HT-29 (cell line): ENCODE measurements around the gene SMIM29. TPM values are rescaled to one million over a fixed set of nuclear protein-coding genes. Genes with fewer than 3 reads are reported as not detected.
A peak's percentile ranks its signal among the peaks of the same experiment; 100 is the strongest.
"Not testable (repeated sequence)": the region's sequence is repeated elsewhere in the genome, so short reads cannot be mapped to it uniquely, and the experiment has no call there.

Experiments used
- DNase-seq: peaks from one replicate; pipeline ENCODE4 v3.0.0-alpha.2; 2015; ENCODE audit warnings: low spot score
- total RNA-seq: library from RNA; depleted of rRNA; stranded (reverse); fragments of >200 nt; shearing (Covaris generic); gene quantifications from 2 replicates; pipeline ENCODE4 v1.2.3, GENCODE V29; 2014; rRNA removed

SMIM29 gene
- 25.2 and 26.8 TPM in 2 replicates for total RNA-seq

DNA sequence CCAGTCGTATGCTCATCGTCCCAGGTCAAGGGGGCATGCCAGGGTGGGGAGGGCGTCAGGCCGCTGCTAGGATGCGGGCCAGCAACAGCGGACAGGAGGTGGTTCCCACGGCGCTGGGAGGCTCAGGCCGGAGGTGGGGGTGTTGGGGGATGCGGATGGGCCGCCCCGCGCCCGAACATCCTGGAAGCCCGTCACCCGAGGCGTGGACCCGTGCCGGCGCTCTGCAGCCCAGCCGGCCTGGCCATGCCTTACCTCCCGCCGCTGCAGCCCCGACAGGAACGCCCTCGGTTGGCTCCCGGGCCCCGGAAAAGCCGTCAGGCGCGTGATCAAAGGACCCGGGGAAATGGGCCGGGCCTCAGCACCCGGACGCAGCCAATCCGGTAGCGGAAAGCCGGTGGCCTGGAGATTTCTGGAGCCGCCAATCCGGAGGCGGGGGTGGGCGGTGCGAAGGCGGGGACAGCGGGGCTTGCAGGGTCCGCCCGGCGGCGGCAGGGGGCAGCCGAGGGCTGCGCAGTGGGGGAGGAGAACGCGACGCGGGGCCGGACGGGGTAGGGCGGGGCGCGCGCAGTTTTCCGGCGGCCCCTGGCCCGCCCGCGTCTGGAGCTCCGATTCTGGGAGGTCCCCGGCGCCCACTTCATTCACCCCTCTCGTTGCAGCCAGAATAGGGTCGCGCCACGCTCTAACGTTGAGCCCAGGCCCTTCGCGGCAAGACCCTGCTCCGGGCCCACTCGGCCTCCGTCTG lies at the start of gene SMIM29:
TSS of gene SMIM29 (minus strand) at position 280 of the 742 bp plus-strand sequence. CDS start 1,215 bp downstream, outside the sequence.
- peak; percentile 95 for DNase-seq

DNA sequence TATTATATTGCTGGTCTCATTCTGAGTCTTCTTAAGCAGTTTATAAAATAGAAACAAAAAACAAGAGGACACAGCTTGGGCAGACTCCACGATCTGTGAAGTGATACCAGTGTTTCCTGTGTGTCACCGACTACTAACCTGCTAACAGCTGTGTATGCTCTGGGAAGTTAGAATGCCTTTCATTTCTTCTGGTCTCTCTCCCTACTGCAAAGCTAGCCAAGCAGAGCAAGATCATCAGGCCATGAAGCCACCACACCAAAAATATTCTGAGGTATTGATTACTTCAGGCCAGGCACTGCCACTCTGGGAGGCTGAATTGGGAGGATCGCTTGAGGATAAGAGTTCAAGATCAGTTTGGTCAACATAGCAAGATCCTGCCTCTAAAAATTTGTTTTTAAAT lies 46.9 kb upstream of the SMIM29 start:
- no peak for DNase-seq

DNA sequence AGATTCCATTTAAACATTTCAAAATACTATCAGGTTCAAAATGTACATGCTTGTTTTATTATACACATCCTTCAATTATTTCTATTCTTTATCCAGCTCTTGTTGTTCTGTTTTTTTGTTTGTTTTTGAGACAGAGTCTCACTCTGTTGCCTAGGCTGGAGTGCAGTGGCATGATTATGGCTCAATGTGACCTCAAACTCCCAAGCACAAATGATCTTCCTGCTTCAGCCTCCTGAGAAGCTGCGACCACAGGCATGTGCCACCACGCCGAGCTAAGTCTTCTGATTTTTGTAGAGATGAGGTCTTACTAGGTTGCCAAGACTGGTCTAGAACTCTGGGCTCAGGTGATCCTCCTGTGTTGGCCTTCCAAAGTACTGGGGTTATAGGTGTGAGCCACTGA lies 44.1 kb upstream of the SMIM29 start:
- no peak for DNase-seq

DNA sequence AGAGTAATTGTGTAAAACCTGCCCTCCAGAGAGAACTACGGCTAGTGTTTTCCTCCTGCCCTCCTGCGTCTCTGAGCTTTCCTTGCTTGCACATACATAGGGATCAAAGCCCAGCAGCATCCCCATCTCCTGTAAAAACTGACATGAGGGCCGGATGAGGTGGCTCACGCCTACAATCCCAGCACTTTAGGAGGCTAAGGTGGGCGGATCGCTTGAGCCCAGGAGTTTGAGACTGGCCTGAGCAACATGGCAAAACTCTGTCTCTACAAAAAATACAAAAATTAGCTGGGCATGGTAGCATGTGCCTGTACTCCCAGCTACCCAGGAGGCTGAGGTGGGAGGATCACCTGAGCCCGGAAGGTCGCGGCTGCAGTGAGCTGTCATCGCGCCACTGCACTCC lies 40.3 kb upstream of the SMIM29 start:
- no peak for DNase-seq

DNA sequence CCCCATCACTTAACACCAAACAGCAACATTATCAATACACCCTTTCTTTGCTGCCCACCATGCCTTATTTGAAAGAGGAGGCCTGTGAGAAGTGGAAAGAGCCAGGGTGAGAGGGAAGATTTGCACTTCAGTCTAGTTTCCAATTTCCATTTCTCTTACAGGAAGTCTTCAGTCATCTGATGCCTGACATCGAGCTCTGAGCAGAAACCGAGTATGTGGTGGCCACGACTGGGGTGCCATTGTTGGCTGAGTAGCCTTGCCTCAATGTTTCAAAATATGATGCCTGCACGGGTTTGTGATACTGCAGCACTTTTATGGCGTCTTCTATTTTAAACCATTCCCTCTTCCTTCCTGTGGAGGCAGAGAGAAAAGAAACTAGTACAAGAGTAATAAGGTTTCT lies 39.8 kb upstream of the SMIM29 start:
- no peak for DNase-seq

DNA sequence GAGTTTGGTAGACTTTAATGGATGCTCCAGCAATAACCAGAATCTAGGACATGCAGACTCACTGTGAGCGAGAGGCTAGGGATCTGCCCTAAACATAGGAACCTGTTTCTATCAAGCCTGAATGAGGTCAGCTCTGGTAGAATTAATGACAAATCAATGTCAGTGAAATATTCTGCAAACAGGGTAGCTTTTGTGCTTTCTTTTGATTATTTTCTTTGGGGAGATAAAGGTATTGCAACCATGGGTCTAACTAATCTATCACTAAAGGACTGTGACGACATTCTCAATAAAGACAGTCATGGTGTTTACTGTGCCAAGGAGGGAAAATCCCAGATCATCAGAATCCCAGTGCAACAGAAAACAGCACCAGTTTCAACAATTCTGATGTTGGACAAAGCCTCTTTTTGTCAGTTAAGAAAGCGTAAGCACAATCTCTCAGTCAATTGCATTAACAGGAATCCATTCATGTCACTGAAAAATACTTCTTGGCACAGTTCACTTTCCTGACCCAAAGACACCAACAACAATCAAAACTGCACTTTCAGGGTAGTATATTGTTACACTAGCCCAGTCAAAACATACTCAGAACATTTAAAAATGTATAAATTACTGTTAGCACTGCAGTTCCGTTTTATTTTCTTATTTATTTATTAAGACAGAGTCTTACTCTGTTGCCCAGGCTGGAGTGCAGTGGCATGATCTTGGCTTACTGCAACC lies 36.8 kb upstream of the SMIM29 start:
- no peak for DNase-seq

DNA sequence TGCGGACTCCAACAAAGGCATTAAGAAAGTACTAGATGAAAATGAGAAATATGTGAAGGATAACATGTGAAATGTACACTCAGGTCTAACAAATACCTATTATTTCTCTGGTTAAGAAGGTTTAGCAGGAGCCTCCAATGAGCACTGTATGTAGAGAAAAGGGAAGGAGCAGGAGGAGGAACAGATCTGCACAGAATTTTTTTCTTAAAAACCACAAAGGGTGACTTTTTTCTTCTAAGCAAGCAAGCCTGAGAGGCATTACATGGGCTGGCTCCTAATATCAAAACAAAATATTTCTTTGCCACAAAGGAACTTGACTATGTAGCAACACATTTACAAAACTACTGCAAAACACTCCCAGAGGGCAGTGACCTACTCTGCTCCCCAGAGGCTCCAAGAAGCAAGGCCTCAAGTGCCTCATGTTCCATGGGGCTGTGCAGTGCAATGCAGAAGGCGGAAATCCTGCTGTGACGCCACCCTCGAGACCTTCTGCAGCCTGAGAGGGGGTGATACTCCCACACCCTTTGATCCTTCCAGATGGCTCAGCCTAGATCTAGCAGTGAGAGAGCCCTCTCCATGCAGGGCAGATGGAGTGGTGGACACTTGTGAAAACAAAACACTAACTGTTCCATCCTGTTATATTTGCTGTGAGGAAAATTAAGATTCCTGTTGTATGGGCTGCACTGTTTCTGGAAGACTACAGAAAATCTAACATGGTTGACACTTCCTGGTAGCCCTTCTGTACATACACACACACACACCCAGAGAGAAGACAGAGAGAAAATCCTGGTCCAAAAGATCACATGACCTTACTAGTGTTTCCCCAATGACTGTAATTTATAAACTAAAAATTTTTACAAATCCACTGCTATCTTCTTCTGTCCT lies 36.0 kb upstream of the SMIM29 start:
- no peak for DNase-seq

DNA sequence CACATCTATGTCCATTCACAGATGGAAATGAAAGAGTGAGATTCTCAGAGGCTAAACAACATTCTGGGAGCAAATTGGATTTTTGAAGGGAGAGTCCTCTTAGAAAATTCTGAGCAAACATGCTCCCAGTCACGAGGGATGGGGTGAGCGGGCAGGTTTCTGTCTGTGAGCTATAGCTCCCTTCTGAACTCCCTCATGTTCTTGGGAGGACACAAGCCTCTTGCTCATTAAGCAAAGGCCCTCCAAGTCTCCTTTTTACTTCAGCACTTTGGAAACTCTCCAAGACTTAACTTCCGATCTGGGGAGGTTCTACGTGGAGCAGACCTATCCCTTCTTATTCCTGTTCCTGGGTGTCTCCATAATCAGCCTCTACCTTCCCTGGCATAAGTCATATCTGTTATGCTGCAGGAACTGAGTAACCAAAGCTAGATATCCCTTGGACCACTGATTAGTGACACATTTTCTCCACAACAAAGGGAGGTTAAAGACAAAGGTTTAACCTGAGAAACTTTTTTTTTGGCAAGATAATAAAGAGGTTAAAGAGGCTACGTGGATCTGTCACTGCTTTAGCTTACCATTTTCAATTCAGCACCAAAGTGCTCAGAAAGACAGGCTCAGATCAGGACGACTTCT lies 33.0 kb upstream of the SMIM29 start:
- DNase-seq: no peak

DNA sequence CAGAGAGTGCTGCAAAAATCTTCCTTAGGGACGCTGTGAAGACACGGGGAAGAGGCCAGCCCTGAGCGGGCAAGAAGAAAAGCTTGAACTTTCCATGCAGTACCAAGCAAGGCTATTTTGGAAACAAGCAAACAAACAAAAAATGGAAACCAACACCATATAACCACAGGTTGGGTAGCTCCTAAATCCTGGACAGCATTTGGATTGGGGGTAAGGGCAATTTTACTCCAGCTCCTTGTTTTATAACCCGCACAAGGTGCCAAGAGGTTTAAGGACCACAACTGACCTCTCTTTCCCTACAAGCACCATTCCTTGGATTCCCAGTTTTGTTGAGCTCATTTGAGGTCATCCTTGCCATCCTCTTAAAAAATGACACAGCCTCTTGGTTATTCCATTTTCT lies 31.4 kb upstream of the SMIM29 start:
- no peak for DNase-seq

DNA sequence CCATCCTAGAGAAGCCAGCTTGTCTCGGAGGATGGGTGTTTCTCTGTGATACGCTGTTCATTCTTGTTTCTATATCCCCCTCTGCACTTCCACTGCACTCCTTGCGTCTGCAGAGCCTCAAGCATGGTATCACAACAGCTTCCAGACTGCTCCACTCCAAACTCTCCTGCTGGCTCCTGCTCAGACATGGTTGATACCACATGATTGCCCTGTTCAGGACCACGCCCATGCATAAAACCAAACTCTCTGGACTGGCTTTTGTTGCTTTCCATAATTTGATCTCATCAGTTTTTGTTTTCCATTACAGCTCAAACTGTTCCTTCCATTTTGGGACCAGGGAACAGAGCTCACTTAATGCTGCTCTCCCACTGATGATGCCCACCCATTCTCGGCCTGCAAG lies 30.0 kb upstream of the SMIM29 start:
- no peak for DNase-seq

DNA sequence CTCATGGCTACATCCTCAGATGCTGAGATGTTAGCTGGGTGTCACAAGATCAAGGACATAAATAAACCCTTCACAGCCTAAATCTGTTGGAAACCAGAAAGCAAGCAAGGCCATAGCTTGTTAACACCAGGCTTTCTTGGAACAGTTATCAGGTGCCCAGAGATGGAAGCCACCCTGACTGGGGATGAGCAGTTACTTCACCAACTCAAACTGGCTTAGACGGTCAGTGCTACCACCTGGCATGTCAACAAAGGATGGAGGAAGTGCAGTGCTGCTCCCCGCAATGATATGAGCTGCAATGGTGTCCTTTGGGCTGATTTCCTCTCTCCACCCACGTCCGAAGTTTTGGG lies 28.9 kb upstream of the SMIM29 start:
- DNase-seq: no peak

DNA sequence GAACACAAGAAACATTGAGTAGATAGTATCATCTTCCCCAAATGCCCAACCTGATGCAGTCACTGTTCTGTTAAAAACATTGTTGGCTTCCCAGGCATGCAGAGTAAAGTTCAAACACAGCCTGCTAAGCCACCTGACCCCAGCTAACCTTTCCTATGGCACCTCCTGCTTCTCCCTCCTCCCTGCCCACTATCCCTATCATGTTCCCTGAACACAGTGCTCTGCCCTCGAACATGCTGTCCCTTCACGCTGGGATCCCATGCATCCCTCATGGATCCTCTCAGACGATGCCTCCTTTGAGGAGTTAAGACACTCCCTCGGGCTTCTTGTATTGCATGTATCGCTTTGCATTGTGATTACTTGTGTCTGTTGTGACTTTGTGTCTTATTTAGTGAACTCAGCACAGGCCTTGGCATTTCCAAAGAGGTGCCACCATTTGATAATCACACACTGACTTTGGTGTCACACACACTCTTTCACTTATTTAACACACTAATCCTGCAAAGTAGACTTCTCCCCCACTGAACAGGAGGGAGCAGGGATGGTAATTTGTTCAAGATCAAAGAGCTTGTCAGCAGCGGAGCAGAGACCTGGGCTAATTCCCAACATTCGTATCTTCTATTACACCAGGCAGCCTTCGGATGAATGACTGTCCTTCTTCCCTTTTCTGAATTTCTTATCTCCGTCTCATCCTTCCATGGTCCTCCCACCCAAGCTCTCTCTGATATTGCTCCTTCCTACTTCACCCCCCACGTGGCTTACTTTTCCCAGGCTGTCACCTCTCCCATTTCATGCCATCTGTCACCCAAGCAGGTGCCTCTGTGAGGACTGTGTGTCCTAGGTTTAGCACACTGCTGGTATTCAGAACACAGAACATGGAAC lies 28.3 kb upstream of the SMIM29 start:
- DNase-seq: no peak

DNA sequence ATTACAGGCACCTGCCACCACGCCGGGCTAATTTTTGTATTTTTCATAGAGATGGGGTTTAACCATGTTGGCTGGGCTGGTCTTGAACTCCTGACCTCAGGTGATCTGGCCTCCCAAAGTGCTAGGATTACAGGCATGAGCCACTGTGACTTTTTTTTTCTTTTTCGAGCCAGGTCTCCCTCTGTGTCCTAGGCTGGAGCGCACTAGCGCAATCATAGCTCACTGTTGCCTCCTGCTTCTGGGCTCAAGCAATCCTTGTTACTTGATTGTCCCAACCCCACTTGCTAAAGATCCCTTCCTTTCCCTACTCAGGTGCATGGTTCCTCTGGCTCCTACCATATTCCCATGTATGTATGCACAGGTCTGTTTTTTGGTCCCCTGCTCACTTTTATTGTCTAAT lies 27.4 kb upstream of the SMIM29 start:
- DNase-seq: no peak

DNA sequence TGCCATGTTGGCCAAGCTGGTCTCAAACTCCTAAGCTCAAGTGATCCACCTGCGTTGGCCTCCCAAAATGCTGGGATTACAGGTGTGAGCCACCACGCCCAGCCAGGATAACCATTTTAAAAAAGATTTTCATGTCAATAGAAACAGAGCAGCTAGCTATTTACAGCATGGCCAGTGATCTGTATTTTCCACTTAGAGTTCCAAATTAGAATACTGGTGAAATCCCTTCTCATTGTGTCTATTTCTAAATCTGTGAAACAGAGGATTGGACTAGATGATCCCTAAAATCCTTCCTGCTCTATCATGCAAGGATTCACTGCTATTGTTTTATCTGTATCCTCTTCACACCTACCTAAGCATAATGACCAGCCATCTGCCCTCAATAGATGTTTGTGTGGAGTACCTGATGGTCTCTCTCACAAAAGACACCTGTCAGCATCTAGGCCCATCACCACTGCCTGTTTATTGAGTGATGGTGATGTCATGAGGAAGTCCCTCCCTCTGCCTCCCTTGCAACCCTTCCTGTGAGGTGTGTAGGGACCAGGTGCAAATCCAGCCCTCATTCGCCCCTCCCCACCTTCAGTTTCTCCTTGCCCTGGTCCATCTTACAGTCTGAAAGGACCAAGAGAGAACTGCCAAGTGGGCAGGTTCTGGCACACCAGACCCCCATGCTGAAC lies 26.5 kb upstream of the SMIM29 start:
- DNase-seq: no peak

DNA sequence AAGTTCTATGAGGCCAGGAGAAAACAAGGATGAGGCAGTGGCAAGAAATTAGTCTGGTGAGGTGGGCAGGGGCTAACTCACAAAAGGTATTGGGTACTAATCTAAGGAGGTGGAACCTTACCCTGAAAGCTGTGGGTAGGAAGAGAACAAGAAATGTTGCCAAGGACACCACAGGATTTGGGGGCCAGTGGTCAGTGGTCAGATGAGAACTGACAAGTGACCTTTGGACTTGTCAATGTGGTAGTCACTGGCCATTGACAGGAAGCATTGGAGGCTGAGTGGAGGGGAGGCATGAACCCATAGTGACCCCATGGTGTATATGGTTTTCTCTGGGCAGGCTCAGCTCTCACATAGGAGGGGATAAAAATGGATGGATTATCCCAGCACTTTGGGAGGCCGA lies 25.3 kb upstream of the SMIM29 start:
- no peak for DNase-seq

DNA sequence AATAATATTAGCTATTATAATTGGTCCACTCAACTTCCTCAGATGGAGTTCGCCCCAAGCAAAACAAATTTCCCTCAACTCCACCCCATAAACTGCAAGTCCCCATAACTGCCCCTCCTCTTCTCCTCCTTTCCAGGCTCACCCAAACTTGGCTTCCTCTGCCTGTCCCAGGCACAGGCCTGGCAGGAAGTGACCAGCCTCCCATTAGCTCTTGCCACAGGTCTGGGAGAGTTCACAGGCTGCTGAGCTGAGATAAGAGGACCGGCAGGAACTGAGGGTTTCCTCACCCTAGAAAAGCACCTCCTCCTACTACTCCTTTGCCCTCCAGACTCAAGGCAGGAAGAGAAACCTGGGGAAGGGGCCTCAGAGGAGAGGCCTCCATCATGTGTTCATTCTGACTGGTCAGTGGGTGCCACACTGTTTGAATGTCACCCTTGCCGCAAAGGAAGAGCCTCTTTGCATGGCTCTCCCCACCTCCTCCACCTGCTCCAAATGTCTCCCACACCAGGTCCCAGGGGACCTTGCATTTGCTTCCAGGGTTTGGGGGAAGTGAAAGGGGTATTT lies 24.5 kb upstream of the SMIM29 start:
- no peak for DNase-seq

DNA sequence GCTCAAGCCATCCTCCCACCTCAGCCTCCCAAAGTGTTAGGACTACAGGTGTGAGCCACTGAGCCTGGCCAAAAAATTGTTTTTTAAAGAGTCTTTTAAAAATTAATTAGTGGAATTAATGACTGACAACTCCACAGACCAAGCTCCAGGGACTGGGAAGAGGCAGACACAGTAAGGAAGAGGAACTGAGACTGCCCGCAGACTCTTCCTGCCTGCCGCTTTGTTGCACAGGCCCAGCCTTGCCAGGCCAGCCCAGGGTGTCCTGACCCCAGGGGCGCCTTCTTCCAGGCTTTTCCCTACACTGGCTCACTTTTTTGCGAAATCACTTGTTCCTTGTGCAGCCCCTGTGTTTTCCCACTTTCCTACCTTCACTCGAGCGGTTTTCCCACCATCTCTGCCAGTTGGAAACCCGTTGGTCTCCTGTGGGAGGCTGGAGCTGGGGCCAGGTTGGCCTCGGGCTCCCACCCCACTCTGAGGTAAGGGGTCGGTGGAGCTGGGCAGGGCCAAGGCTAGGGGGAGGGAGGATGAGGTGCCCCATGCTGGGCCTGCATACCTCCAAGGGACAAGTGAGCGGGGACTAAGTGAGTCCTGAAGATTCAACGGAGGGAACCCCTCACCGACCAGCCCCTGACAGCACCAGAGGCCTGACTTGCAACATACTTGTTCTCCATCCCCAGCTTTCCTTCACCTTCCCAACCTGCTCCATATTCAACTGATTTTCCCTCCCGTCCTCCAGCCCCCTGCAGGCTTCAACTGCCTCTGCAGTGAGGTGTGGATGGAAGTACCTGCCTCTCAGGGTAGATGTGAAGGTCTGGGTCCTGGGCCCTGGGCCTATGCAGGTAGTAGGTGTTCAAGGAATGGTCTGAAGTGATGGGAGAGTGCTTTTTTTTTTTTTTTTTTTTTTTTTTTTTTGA lies 23.5 kb upstream of the SMIM29 start:
- DNase-seq: no peak

DNA sequence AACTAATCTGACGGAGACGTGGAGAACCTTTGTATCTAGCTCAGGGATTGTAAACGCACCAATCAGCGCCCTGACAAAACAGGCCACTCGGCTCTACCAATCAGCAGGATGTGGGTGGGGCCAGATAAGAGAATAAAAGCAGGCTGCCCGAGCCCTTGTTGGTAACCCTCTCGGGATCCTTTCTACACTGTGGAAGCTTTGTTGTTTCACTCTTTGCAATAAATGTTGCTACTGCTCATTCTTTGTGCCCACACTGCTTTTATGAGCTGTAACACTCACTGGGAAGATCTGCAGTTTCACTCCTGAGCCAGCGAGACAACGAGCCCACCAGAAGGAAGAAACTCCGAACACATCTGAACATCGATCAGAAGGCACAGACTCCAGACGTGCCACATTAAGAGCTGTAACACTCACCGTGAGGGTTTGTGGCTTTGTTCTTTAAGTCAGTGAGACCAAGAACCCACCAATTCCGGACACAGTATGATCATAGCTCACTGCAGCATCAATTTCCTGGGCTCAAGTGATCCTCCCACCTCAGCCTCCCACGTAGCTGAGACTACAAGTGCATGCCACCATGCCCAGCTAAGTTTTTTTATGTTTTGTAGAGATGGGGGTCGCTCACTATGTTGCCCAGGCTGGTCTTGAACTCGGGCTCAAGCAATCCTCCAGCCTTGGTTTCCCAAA lies 21.0 kb upstream of the SMIM29 start:
- not testable (repeated sequence) for DNase-seq
